Measurements from ENCODE around the gene PRRG2. TPM values are rescaled to one million over a fixed set of nuclear protein-coding genes. Genes with fewer than 3 reads are reported as not detected.

The PRRG2 gene
- total and polyA plus RNA-seq, 2 of the 13 experiments (the other 11 are each of a cell fraction or from before 2014, with no cell fraction given): 0.66 to 0.82 TPM

GRCh38 chr19:49565261-49565660 lies 15.9 kb upstream of the PRRG2 start:
- no peak for ATAC-seq
- BruUV-seq (replicated peaks): no TSS peak
- peaks cover 19% of the 10 kb centered on the region for H3K79me2 ChIP-seq (ENCODE audit: insufficient read depth, low read length)
- WGBS (ENCODE audit: low lambda C conversion rate): 91% methylated on average over 4 of the region's 4 CpGs
- no peak overlapping the region for H3K4me3 ChIP-seq (replicated peaks in 1 of 3; ENCODE audit: insufficient read depth in 1 of 3, low read depth in 2 of 3, low read length in 3 of 3)
- no peaks in the 10 kb centered on the region for H3K9me3 ChIP-seq (ENCODE audit: low read length)
- H3K4me1 ChIP-seq (ENCODE audit: insufficient read depth, low read length): peaks cover 32% of the 10 kb centered on the region
- H3K36me3 ChIP-seq (replicated peaks in 1 of 2; ENCODE audit: control insufficient read depth in 1 of 2, insufficient read depth in 2 of 2, low read length in 2 of 2): peaks cover 0 to 3% of the 10 kb centered on the region in 2 experiments; a peak in 3 of 5 replicates
- no peak overlapping the region for H3K27ac ChIP-seq (ENCODE audit: extremely low read length, insufficient read depth, low read length)
- ChIA-PET CTCF (ENCODE audit: low intra/inter-chr PET ratio, low total read pairs) (interaction anchor here (0.6 kb wide), 1 partner anchor 52 kb away, joined by 3 read pairs; no protein-coding TSS in a partner anchor), POLR2A (no interaction called here)
- no peaks in the 10 kb centered on the region for H3K27me3 ChIP-seq (ENCODE audit: control insufficient read depth in 1 of 2, insufficient read depth in 2 of 2, low read length in 2 of 2)
- TF ChIP-seq PPARG (CRISPR knock-in tag; conservative IDR thresholded peaks at IDR 0.05): no peak
- no peak for TF ChIP-seq HDAC6 (IDR thresholded peaks at IDR 0.05; ENCODE audit: low read depth, low read length)
- TF ChIP-seq ZNF777 (CRISPR knock-in tag; IDR thresholded peaks at IDR 0.05): no peak
- no peak for TF ChIP-seq KLF6 (CRISPR knock-in tag; IDR thresholded peaks at IDR 0.05)
- TF ChIP-seq, protein P1, sequence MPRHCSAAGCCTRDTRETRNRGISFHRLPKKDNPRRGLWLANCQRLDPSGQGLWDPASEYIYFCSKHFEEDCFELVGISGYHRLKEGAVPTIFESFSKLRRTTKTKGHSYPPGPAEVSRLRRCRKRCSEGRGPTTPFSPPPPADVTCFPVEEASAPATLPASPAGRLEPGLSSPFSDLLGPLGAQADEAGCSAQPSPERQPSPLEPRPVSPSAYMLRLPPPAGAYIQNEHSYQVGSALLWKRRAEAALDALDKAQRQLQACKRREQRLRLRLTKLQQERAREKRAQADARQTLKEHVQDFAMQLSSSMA (CRISPR knock-in tag; IDR thresholded peaks at IDR 0.05): no peak
- no peak for TF ChIP-seq REPIN1 (CRISPR knock-in tag; IDR thresholded peaks at IDR 0.05; ENCODE audit: borderline replicate concordance, low read depth)
- no peak for TF ChIP-seq ZBTB42 (CRISPR knock-in tag; IDR thresholded peaks at IDR 0.05)
- no peak for TF ChIP-seq NFYB (CRISPR knock-in tag; IDR thresholded peaks at IDR 0.05)
- TF ChIP-seq ZNF768 (CRISPR knock-in tag; IDR thresholded peaks at IDR 0.05): no peak
- H4K20me1 ChIP-seq (ENCODE audit: insufficient read depth, low read length): 0 out of 2 replicates have a peak, but pooled peaks cover 4% of the 10 kb centered on the region
- no peak overlapping the region for H3K9ac ChIP-seq (ENCODE audit: insufficient read depth, low read depth, low read length)
- H3K4me2 ChIP-seq (ENCODE audit: low read depth, low read length): no peak overlapping the region
- in situ Hi-C loops (cut with HindIII; ENCODE audit: extremely low pct_ligation_motif_present, low pct_unique_long_range_greater_than_20kb) (no loop called here), intact Hi-C loops (cut with micrococcal nuclease; ENCODE audit: unreplicated experiment) (no loop called here)
- DNase-seq (ENCODE audit: low spot score): no peak
- FAIRE-seq: no peak
- H2AFZ ChIP-seq (ENCODE audit: low read length): no peak overlapping the region

DNA sequence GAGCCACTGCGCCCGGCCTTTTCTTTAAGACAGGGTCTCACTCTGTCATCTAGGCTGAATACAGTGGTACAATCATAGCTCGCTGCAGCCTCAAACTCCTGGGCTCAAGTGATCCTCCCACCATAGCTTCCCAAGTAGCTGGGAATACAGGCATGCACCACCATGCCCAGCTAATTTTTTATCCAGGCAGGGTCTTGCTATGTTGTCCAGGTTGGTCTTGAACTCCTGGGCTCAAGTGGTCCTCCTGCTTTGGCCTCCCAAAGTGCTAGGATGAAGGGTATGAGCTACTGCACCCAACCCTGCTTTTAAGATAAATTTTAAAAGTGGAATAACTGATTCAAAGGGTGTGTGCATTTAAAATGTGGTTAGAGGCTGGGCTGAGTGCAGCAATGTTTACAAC lies 14.8 kb upstream of the PRRG2 start:
- Histone ChIP-seq H2AFZ (ENCODE audit: low read length) (no peak overlapping the region), H3K79me2 (ENCODE audit: insufficient read depth, low read length) (peaks cover 19% of the 10 kb centered on the region), H3K9ac (ENCODE audit: insufficient read depth, low read depth, low read length) (no peak overlapping the region), H3K4me1 (ENCODE audit: insufficient read depth, low read length) (peaks cover 30% of the 10 kb centered on the region), H3K9me3 (ENCODE audit: low read length) (no peaks in the 10 kb centered on the region), H3K27me3 (ENCODE audit: control insufficient read depth in 1 of 2, insufficient read depth in 2 of 2, low read length in 2 of 2) (no peaks in the 10 kb centered on the region), H3K4me3 (replicated peaks in 1 of 3; ENCODE audit: insufficient read depth in 1 of 3, low read depth in 2 of 3, low read length in 3 of 3) (no peak overlapping the region), H3K36me3 (replicated peaks in 1 of 2; ENCODE audit: control insufficient read depth in 1 of 2, insufficient read depth in 2 of 2, low read length in 2 of 2) (no peaks in the 10 kb centered on the region; a peak in 1 of 5 replicates), H4K20me1 (ENCODE audit: insufficient read depth, low read length) (0 out of 2 replicates have a peak, but pooled peaks cover 4% of the 10 kb centered on the region), H3K27ac (ENCODE audit: extremely low read length, insufficient read depth, low read length) (no peak overlapping the region), H3K4me2 (ENCODE audit: low read depth, low read length) (no peak overlapping the region)
- no TSS peak for BruUV-seq (replicated peaks)
- in situ Hi-C loops (cut with HindIII; ENCODE audit: extremely low pct_ligation_motif_present, low pct_unique_long_range_greater_than_20kb): no loop called here
- no peak for FAIRE-seq
- WGBS (ENCODE audit: low lambda C conversion rate): 91% methylated on average over 3 of the region's 3 CpGs
- intact Hi-C loops (cut with micrococcal nuclease; ENCODE audit: unreplicated experiment): no loop called here
- no peak for ATAC-seq
- ChIA-PET POLR2A (no interaction called here), CTCF (ENCODE audit: low intra/inter-chr PET ratio, low total read pairs) (no interaction called here)
- no peak for DNase-seq (ENCODE audit: low spot score)
- TF ChIP-seq, protein P2, sequence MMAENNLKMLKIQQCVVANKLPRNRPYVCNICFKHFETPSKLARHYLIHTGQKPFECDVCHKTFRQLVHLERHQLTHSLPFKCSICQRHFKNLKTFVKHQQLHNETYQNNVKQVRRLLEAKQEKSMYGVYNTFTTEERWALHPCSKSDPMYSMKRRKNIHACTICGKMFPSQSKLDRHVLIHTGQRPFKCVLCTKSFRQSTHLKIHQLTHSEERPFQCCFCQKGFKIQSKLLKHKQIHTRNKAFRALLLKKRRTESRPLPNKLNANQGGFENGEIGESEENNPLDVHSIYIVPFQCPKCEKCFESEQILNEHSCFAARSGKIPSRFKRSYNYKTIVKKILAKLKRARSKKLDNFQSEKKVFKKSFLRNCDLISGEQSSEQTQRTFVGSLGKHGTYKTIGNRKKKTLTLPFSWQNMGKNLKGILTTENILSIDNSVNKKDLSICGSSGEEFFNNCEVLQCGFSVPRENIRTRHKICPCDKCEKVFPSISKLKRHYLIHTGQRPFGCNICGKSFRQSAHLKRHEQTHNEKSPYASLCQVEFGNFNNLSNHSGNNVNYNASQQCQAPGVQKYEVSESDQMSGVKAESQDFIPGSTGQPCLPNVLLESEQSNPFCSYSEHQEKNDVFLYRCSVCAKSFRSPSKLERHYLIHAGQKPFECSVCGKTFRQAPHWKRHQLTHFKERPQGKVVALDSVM (CRISPR knock-in tag; IDR thresholded peaks at IDR 0.05): no peak
- TF ChIP-seq RFX3 (CRISPR knock-in tag; IDR thresholded peaks at IDR 0.05) (no peak), LCORL (IDR thresholded peaks at IDR 0.05) (no peak), LCORL (CRISPR knock-in tag; IDR thresholded peaks at IDR 0.05) (no peak), RAD51 (IDR thresholded peaks at IDR 0.05; ENCODE audit: borderline replicate concordance) (no peak), HNRNPUL1 (IDR thresholded peaks at IDR 0.05; ENCODE audit: low read depth, low read length) (no peak), DMTF1 (CRISPR knock-in tag; IDR thresholded peaks at IDR 0.05) (no peak)

Measured in HepG2 (cell line).